K562 (cell line): ENCODE measurements around the gene NXPH4. TPM values are rescaled to one million over a fixed set of nuclear protein-coding genes. Genes with fewer than 3 reads are reported as not detected.

Source experiments
- ATAC-seq: fragments of 200-7000 bp; cut with Tn5 transposase; 3 replicates; pipeline ENCODE4 v1.9.1; 2020; ENCODE audit warnings: moderate library complexity
- Bru-seq: library from RNA; stranded (reverse); fragments of 400-500 nt; gene quantifications from one replicate; lab custom pipeline; 2021; lab: Mats Ljungman, UMichigan
- BruChase-seq, 2 experiments: library from RNA; stranded (reverse); fragments of 400-500 nt; gene quantifications; one replicate each; lab custom pipeline; 2021; lab: Mats Ljungman, UMichigan
- BruUV-seq: library from RNA; stranded (reverse); fragments of 400-500 nt; replicated peaks from 2 replicates; lab custom pipeline; 2021; lab: Mats Ljungman, UMichigan
- CTCF ChIA-PET: fragments of 300-600 bp; formaldehyde crosslinking; extraction: SDS; loops from one replicate; lab custom pipeline; 2021; ENCODE audit warnings: low intra/inter-chr PET ratio; lab: Yijun Ruan, JAX
- POLR2A ChIA-PET: fragments of 300-600, 350-650 bp; sonication (Branson Sonifier 250); formaldehyde crosslinking; extraction: SDS; loops from one replicate; lab custom pipeline; 2021; ENCODE audit warnings: antibody characterized with exemption, inconsistent platforms; lab: Yijun Ruan, JAX
- DNase-seq, 4 experiments: peaks; one replicate each; pipeline versions ENCODE4 v3.0.0 to v3.0.0-alpha.2; 2011 to 2018; ENCODE audit warnings: low spot score in 3 of 4, mixed read lengths in 3 of 4; ENCODE audit errors: extremely low read depth in 1 of 4
- FAIRE-seq: peaks from 2 replicates; lab custom pipeline; 2011; peaks lifted over from hg19 to GRCh38; lab: Jason Lieb, UNC
- H2AFZ ChIP-seq: 2 replicates; pipeline ENCODE4 v1.6.0; 2011; ENCODE audit warnings: low read depth, low read length, control low read depth, inconsistent platforms
- H3K27ac ChIP-seq: fragments of 200-600 bp; 3 replicates; pipeline ENCODE4 v1.8.0; 2011; ENCODE audit warnings: low read depth, mild to moderate bottlenecking, control low read depth, inconsistent platforms, low read length, moderate library complexity, mixed read lengths; ENCODE audit errors: extremely low read depth
- H3K27me3 ChIP-seq, 2 experiments: fragments of 300-600 bp in 1 of 2; 2 replicates in 1 of 2; 3 replicates in 1 of 2; pipeline versions ENCODE4 v1.6.0 to v1.8.0; 2011; ENCODE audit warnings: inconsistent platforms in 2 of 2, low read length in 2 of 2, mild to moderate bottlenecking in 1 of 2, mixed read lengths in 1 of 2, moderate library complexity in 1 of 2; ENCODE audit not compliant: control insufficient read depth in 2 of 2, insufficient read depth in 2 of 2
- H3K36me3 ChIP-seq: fragments of 300-600 bp; 3 replicates; pipeline ENCODE4 v1.8.0; 2011; ENCODE audit warnings: mild to moderate bottlenecking, low read length, inconsistent platforms; ENCODE audit not compliant: control insufficient read depth, insufficient read depth
- H3K4me1 ChIP-seq, 2 experiments: fragments of 200-600 bp in 1 of 2; replicated peaks in 1 of 2; 2 replicates in 1 of 2; 3 replicates in 1 of 2; pipeline versions ENCODE4 v1.5.1 to v1.8.0; 2011; ENCODE audit warnings: inconsistent platforms in 2 of 2, low read length in 2 of 2, mild to moderate bottlenecking in 1 of 2, mixed read lengths in 1 of 2, moderate library complexity in 1 of 2; ENCODE audit not compliant: control insufficient read depth in 2 of 2, insufficient read depth in 2 of 2
- H3K4me2 ChIP-seq: 2 replicates; pipeline ENCODE4 v1.6.1; 2011; ENCODE audit warnings: low read length, control low read depth, inconsistent platforms, mixed read lengths; ENCODE audit not compliant: insufficient read depth
- H3K4me3 ChIP-seq: fragments of 200-600 bp; sonication (generic), shearing (Covaris generic); 2 replicates; pipeline ENCODE4 v1.5.1; 2016; ENCODE audit warnings: control low read depth, inconsistent platforms
- H3K79me2 ChIP-seq: fragments of 200-600 bp; 3 replicates; pipeline ENCODE4 v1.8.0; 2011; ENCODE audit warnings: low read length, inconsistent platforms; ENCODE audit not compliant: control insufficient read depth, insufficient read depth
- H3K9ac ChIP-seq, 2 experiments: 2 replicates each; pipeline versions ENCODE4 v1.6.0 to v1.6.1; 2011; ENCODE audit warnings: low read depth in 2 of 2, low read length in 2 of 2, control low read depth in 1 of 2, inconsistent platforms in 1 of 2, mild to moderate bottlenecking in 1 of 2, mixed read lengths in 1 of 2; ENCODE audit not compliant: insufficient read depth in 1 of 2
- H3K9me1 ChIP-seq: one replicate; pipeline ENCODE4 v1.6.0; 2011; ENCODE audit warnings: inconsistent platforms, mild to moderate bottlenecking, low read length, moderate library complexity; ENCODE audit not compliant: control insufficient read depth, insufficient read depth
- H3K9me3 ChIP-seq: replicated peaks from 2 replicates; pipeline ENCODE4 v1.5.1; 2011; ENCODE audit warnings: low read depth, low read length, inconsistent platforms; ENCODE audit not compliant: control insufficient read depth, insufficient read depth
- H4K20me1 ChIP-seq: replicated peaks from 2 replicates; pipeline ENCODE4 v1.6.1; 2011; ENCODE audit warnings: low read length, inconsistent platforms, mixed read lengths; ENCODE audit not compliant: control insufficient read depth, insufficient read depth
- ATF1 ChIP-seq, 2 experiments: fragments of 450-650 bp in 1 of 2; IDR thresholded peaks; 2 replicates each; pipeline ENCODE4 v1.6.1; 2016; ENCODE audit warnings: missing compliant biosample characterization in 1 of 2, missing genetic modification characterization in 1 of 2
- DLX4 ChIP-seq: fragments of 250-450 bp; sonication (Bioruptor Pico); IDR thresholded peaks from 2 replicates; pipeline ENCODE4 v1.6.1; 2021; ENCODE audit warnings: mild to moderate bottlenecking
- FOXK2 ChIP-seq, 2 experiments: fragments of 450-650 bp; IDR thresholded peaks in 1 of 2; conservative IDR thresholded peaks in 1 of 2; 2 replicates each; pipeline ENCODE4 v1.6.1; 2016; ENCODE audit warnings: low read depth in 2 of 2, mild to moderate bottlenecking in 1 of 2
- HDAC3 ChIP-seq: fragments of 450-650 bp; IDR thresholded peaks from 2 replicates; pipeline ENCODE4 v1.6.1; 2018; ENCODE audit warnings: borderline replicate concordance, mild to moderate bottlenecking, moderate library complexity; ENCODE audit not compliant: partially characterized antibody
- HMG20B ChIP-seq: fragments of 250-450 bp; sonication (Bioruptor Pico); IDR thresholded peaks from 2 replicates; pipeline ENCODE4 v1.5.0; 2021; ENCODE audit warnings: mild to moderate bottlenecking
- KDM5B ChIP-seq: fragments of 200-600 bp; sonication (generic); IDR thresholded peaks from 2 replicates; pipeline ENCODE4 v1.6.1; 2012; ENCODE audit warnings: low read depth, mild to moderate bottlenecking, moderate library complexity, low read length, control low read depth, inconsistent platforms; ENCODE audit not compliant: insufficient replicate concordance
- MTA1 ChIP-seq: fragments of 450-650 bp; IDR thresholded peaks from 2 replicates; pipeline ENCODE4 v1.6.1; 2017; ENCODE audit warnings: borderline replicate concordance
- NR2C2 ChIP-seq, 2 experiments: fragments of 200-800 bp in 1 of 2; sonication (Bioruptor generic) in 1 of 2; sonication (generic) in 1 of 2; formaldehyde crosslinking in 1 of 2; IDR thresholded peaks; 2 replicates each; pipeline versions ENCODE4 v1.6.1 to v1.8.0; 2016 to 2022; ENCODE audit warnings: mild to moderate bottlenecking in 1 of 2, missing compliant biosample characterization in 1 of 2, missing genetic modification characterization in 1 of 2, missing genetic modification reagents in 1 of 2
- NUFIP1 ChIP-seq: fragments of 450-650 bp; IDR thresholded peaks from 2 replicates; pipeline ENCODE4 v1.6.1; 2018; ENCODE audit not compliant: partially characterized antibody
- RB1 ChIP-seq: fragments of 450-650 bp; IDR thresholded peaks from 2 replicates; pipeline ENCODE4 v1.6.1; 2017; ENCODE audit warnings: low read depth, mild to moderate bottlenecking
- RBM22 ChIP-seq: fragments of 200-400 bp; formaldehyde crosslinking; IDR thresholded peaks from 2 replicates; pipeline ENCODE4 v1.6.1; 2018; ENCODE audit warnings: low read length, low read depth; ENCODE audit not compliant: poor library complexity, severe bottlenecking
- SNAPC5 ChIP-seq: fragments of 250-450 bp; sonication (Bioruptor Pico); IDR thresholded peaks from 2 replicates; pipeline ENCODE4 v1.8.0; 2021; ENCODE audit warnings: moderate library complexity, mild to moderate bottlenecking, inconsistent platforms
- SP2 ChIP-seq: IDR thresholded peaks from 2 replicates; pipeline ENCODE4 v1.6.1; 2011; ENCODE audit warnings: mild to moderate bottlenecking, low read depth, low read length, moderate library complexity; ENCODE audit not compliant: poor library complexity, severe bottlenecking; ENCODE audit errors: extremely low read depth
- TAL1 ChIP-seq: fragments of 450-650 bp; IDR thresholded peaks from 2 replicates; pipeline ENCODE4 v1.6.1; 2016; ENCODE audit warnings: mild to moderate bottlenecking
- XRCC3 ChIP-seq: fragments of 450-650 bp; IDR thresholded peaks from 2 replicates; pipeline ENCODE4 v1.6.1; 2017; ENCODE audit warnings: mild to moderate bottlenecking, moderate library complexity
- WGBS: fragments of 100-300 bp; shearing (Covaris generic); methylation state at CpG from one replicate; pipeline ENCODE4 v1.1.6; 2016; ENCODE audit warnings: low coverage, mixed read lengths; ENCODE audit not compliant: insufficient coverage; ENCODE audit errors: missing lambda C conversion rate; 5-methylcytosine and 5-hydroxymethylcytosine counted together
- in situ Hi-C: fragments of 300-500 bp; cut with MboI; formaldehyde crosslinking; loops from 4 replicates; pipeline ENCODE4 v1.15.0; 2018; ENCODE audit warnings: inconsistent platforms, mixed read lengths
- intact Hi-C: fragments of 100-400 bp; cut with micrococcal nuclease; formaldehyde crosslinking; loops from 2 replicates; pipeline ENCODE4 v1.14.2; 2022
- long read RNA-seq, 3 experiments: library from polyadenylated mRNA in 2 of 3; library from RNA in 1 of 3; unstranded in 2 of 3; stranded (forward) in 1 of 3; transcript quantifications; one replicate each; pipeline ENCODE4 v2.0.0, GENCODE V29; 2019 to 2022
- polyA minus RNA-seq, 3 experiments: library from RNA; depleted of rRNA, polyadenylated mRNA; stranded (reverse); fragments of >200 nt; gene quantifications; 2 replicates each; pipeline ENCODE4 v1.2.3, GENCODE V29; 2011
- polyA plus RNA-seq, 8 experiments: library from polyadenylated mRNA; depleted of rRNA in 4 of 8; stranded (reverse) in 5 of 8; unstranded in 3 of 8; fragments of >200 nt; fragmentation: Nextera tagmentation in 2 of 8; fragmentation: Illumina TruSeq in 1 of 8; extraction: Ambion mirVana in 2 of 8; extraction: Trizol in 1 of 8; gene quantifications; 2 replicates each; pipeline versions ENCODE4 v1.2.1 to v1.2.3, GENCODE V29; 2011 to 2014; ENCODE audit warnings: inconsistent platforms in 1 of 8, missing spikeins in 1 of 8
- total RNA-seq, 7 experiments: library from RNA; depleted of rRNA in 6 of 7; stranded (reverse); fragments of >200 nt in 6 of 7; fragmentation: Illumina TruSeq in 2 of 7; extraction: Trizol in 2 of 7; gene quantifications; 2 replicates each; pipeline versions ENCODE4 v1.2.1 to v1.2.3, GENCODE V29; 2011 to 2021; ENCODE audit warnings: low replicate concordance in 1 of 7

NXPH4 gene
- total RNA-seq (2011; cell fraction: chromatin; rRNA removed; ENCODE audit: low replicate concordance): 1.7 and 4.4 TPM in 2 replicates
- total RNA-seq (2011; cell fraction: nucleolus; rRNA removed): 4.7 and 5.7 TPM in 2 replicates
- total RNA-seq (2011; cell fraction: nucleoplasm; rRNA removed): 5.1 and 6.6 TPM in 2 replicates
- total RNA-seq (2014; rRNA removed) (1.0 and 1.4 TPM in 2 replicates), total RNA-seq (2014; rRNA removed; fragmentation: Illumina TruSeq; extraction: Trizol) (0.22 TPM in 1 of 2 replicates, not detected in the other), total RNA-seq (2015; rRNA removed; fragmentation: Illumina TruSeq; extraction: Trizol) (0.19 TPM in 1 of 2 replicates, not detected in the other), total RNA-seq (2021) (2.2 and 2.7 TPM in 2 replicates), polyA plus RNA-seq (2011; rRNA removed) (0.49 and 1.7 TPM in 2 replicates), polyA plus RNA-seq (2014; fragmentation: Illumina TruSeq; extraction: Trizol) (1.1 and 1.9 TPM in 2 replicates), polyA plus RNA-seq (2014; fragmentation: Nextera tagmentation; extraction: Ambion mirVana) (not detected), polyA plus RNA-seq (2014; rRNA removed) (1.1 and 1.3 TPM in 2 replicates), polyA minus RNA-seq (2011; rRNA and poly(A)+ RNA removed) (0.30 TPM in 1 of 2 replicates, not detected in the other), Bru-seq, nascent RNA (percentile 32 among the genes with signal in this experiment), BruChase-seq, experiment 1, labeled RNA remaining after a 2-hour chase (percentile 18 among the genes with signal in this experiment), BruChase-seq, experiment 2, labeled RNA remaining after a 6-hour chase (percentile 21 among the genes with signal in this experiment)
- polyA plus RNA-seq (2011; cell fraction: cytosol; rRNA removed): 0.59 and 0.91 TPM in 2 replicates
- polyA plus RNA-seq (2011; cell fraction: nucleus; rRNA removed): 2.4 and 3.4 TPM in 2 replicates
- polyA plus RNA-seq (2012): 2.7 and 7.2 TPM in 2 replicates
- 3.2 and 4.1 TPM in 2 replicates for polyA minus RNA-seq (2011; cell fraction: cytosol; rRNA and poly(A)+ RNA removed)
- 0.67 and 1.00 TPM in 2 replicates for polyA minus RNA-seq (2011; cell fraction: nucleus; rRNA and poly(A)+ RNA removed)
- long read RNA-seq, experiment 1, partial matches to known transcripts: 0 of 3 reads
- long read RNA-seq, experiment 1, other reads (novel, unspliced or antisense): 3 of 3 reads
- long read RNA-seq, experiment 2, transcript NXPH4-201 (2 exons, 1,804 nt): major isoform, 5 of 5 reads
- long read RNA-seq, experiment 2, partial matches to known transcripts: 0 of 5 reads
- long read RNA-seq, experiment 2, other reads (novel, unspliced or antisense): 0 of 5 reads
- long read RNA-seq, experiment 3: 0 reads

GRCh38 chr12:57216014-57216911 lies at the start of gene NXPH4:
Gene NXPH4 (plus strand): TSS chr12:57216794. CDS start chr12:57216970, 176 bp downstream.
- WGBS: 3% methylated on average over 28 of the region's 102 CpGs
- no peak for FAIRE-seq
- CTCF ChIA-PET: interaction anchor here (0.7 to 7.2 kb wide), 2 partner anchors 22 to 28 kb away, joined by 4 to 186 read pairs; a partner anchor contains a TSS
- peak; percentile 23 for ATAC-seq
- peak; percentile 72 to 95 (median 90) for DNase-seq
- no peaks in the 10 kb centered on the region for H3K79me2 ChIP-seq
- no TSS peak for BruUV-seq
- H3K9ac ChIP-seq: peak within 1 kb of the TSS in 1 of 2 experiments; percentile 90; a peak in 2 of 4 replicates
- H3K36me3 ChIP-seq: no peaks in the 10 kb centered on the region
- in situ Hi-C loops: no loop called here
- peaks cover 3% of the 10 kb centered on the region for H3K9me1 ChIP-seq
- peaks cover 17 to 57% of the 10 kb centered on the region in 2 experiments; a peak in 4 of 5 replicates for H3K4me1 ChIP-seq
- peak within 1 kb of the TSS; percentile 82 for H2AFZ ChIP-seq
- POLR2A ChIA-PET: interaction anchor here (0.6 to 2.2 kb wide), 4 partner anchors 13 to 406 kb away, joined by 3 to 8 read pairs (median 3); partner anchors contain the start of gene SHMT2
- H3K4me3 ChIP-seq: peak within 1 kb of the TSS; percentile 39
- intact Hi-C loops: no loop called here
- H3K27me3 ChIP-seq: peaks cover 44 to 71% of the 10 kb centered on the region in 2 experiments
- H4K20me1 ChIP-seq: peaks cover 13% of the 10 kb centered on the region; the same call in 1 of the 2 replicates
- no peaks in the 10 kb centered on the region for H3K9me3 ChIP-seq
- H3K27ac ChIP-seq: no peak within 1 kb of the TSS
- H3K4me2 ChIP-seq: peak within 1 kb of the TSS; percentile 76
- TF ChIP-seq NUFIP1 (no peak), SNAPC5 (CRISPR knock-in tag) (no peak), XRCC3 (no peak), DLX4 (CRISPR knock-in tag) (no peak), RBM22 (no peak), TAL1 (no peak), FOXK2 (conservative IDR thresholded peaks at IDR 0.05 in 1 of 2, IDR thresholded peaks at IDR 0.05 in 1 of 2; ENCODE audit: low read depth in 2 of 2) (no peak), HMG20B (CRISPR knock-in tag) (no peak), KDM5B (no peak), SP2 (no peak), RB1 (0 out of 2 replicates have a peak, but pooled peaks have one; percentile 25), NR2C2 (CRISPR knock-in tag; IDR thresholded peaks at IDR 0.05) (no peak), NR2C2 (tag; IDR thresholded peaks at IDR 0.05) (0 out of 2 replicates have a peak, but pooled peaks have one; percentile 32), MTA1 (no peak), ATF1 (CRISPR knock-in tag; IDR thresholded peaks at IDR 0.05) (no peak), ATF1 (tag; IDR thresholded peaks at IDR 0.05) (no peak), HDAC3 (no peak)
